SJCRH30 (cell line): ENCODE results near the gene MTERF1. TPM values are rescaled to one million over a fixed set of nuclear protein-coding genes. Genes with fewer than 3 reads are reported as not detected.

Experiments
- DNase-seq, 2 experiments: peaks; one replicate each; pipeline ENCODE4 v3.0.0-alpha.2; 2015 to 2020
- H3K27ac ChIP-seq: fragments of 250-450 bp; sonication (Bioruptor Pico); 2 replicates; pipeline ENCODE4 v1.5.1; 2020; ENCODE audit warnings: mild to moderate bottlenecking, moderate library complexity
- H3K27me3 ChIP-seq: fragments of 250-450 bp; sonication (Bioruptor Pico); 2 replicates; pipeline ENCODE4 v1.5.1; 2020; ENCODE audit warnings: mild to moderate bottlenecking, moderate library complexity
- H3K36me3 ChIP-seq: fragments of 250-450 bp; sonication (Bioruptor Pico); 2 replicates; pipeline ENCODE4 v1.5.1; 2020; ENCODE audit warnings: mild to moderate bottlenecking, moderate library complexity
- H3K4me1 ChIP-seq: fragments of 250-450 bp; sonication (Bioruptor Pico); 2 replicates; pipeline ENCODE4 v1.5.1; 2020; ENCODE audit warnings: mild to moderate bottlenecking, moderate library complexity
- H3K4me3 ChIP-seq: fragments of 250-450 bp; sonication (Bioruptor Pico); 2 replicates; pipeline ENCODE4 v1.5.1; 2020; ENCODE audit warnings: mild to moderate bottlenecking, moderate library complexity
- H3K9me3 ChIP-seq: fragments of 250-450 bp; sonication (Bioruptor Pico); replicated peaks from 2 replicates; pipeline ENCODE4 v1.5.1; 2020; ENCODE audit warnings: mild to moderate bottlenecking, moderate library complexity
- total RNA-seq: library from RNA; depleted of rRNA; stranded (reverse); fragments of >200 nt; shearing (Covaris generic); gene quantifications from 2 replicates; pipeline ENCODE4 v1.2.3, GENCODE V29; 2014; rRNA removed

MTERF1 gene
- total RNA-seq, 1 experiment from 2014 or later, result 24.2 TPM

DNA sequence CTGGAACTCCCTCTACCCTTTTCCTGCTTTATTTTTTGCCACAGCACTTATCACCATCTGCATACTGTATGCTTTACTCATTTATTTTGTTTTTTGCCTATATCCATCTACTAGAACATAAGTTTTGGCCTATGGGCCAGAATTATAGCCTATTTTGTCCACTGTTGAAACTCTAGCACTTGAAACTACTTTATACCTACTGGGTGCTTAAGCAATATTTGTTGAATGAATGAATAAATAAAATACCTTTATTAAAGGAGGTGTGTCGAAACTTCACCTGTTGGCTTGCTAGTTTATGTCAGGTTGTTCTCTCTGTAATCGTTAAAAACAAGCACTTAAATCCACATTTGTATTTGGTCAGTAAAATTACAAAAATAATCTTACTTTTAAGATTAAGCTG is 53.3 kb downstream of the MTERF1 start:
- no peak overlapping the region for H3K4me3 ChIP-seq
- no peaks in the 10 kb centered on the region for H3K27me3 ChIP-seq
- no peaks in the 10 kb centered on the region for H3K4me1 ChIP-seq
- no peak overlapping the region for H3K27ac ChIP-seq
- no peaks in the 10 kb centered on the region for H3K36me3 ChIP-seq
- no peak for DNase-seq
- H3K9me3 ChIP-seq, result no peaks in the 10 kb centered on the region

DNA sequence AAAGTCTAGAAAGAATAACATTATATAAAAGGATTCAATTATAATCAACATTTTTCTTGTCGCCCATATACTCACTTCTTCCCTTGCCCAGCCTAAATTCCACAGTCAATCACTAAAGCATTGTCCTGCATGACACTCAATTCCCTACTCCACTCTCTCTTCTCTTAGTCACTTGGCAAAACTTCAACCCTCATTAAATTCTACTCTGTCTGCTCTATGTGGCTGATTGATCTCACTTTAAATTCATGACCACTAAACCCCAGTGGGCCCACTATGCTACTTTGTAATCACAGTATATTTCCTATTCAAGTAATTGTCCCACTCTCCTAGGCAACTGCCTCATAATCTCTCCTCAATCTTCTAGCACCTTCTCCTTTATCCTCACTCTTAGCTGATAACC is 54.1 kb downstream of the MTERF1 start:
- H3K27me3 ChIP-seq, result no peaks in the 10 kb centered on the region
- no peak for DNase-seq
- no peak overlapping the region for H3K27ac ChIP-seq
- H3K36me3 ChIP-seq, result no peaks in the 10 kb centered on the region
- H3K4me3 ChIP-seq, result no peak overlapping the region
- H3K9me3 ChIP-seq, result no peaks in the 10 kb centered on the region
- no peaks in the 10 kb centered on the region for H3K4me1 ChIP-seq

DNA sequence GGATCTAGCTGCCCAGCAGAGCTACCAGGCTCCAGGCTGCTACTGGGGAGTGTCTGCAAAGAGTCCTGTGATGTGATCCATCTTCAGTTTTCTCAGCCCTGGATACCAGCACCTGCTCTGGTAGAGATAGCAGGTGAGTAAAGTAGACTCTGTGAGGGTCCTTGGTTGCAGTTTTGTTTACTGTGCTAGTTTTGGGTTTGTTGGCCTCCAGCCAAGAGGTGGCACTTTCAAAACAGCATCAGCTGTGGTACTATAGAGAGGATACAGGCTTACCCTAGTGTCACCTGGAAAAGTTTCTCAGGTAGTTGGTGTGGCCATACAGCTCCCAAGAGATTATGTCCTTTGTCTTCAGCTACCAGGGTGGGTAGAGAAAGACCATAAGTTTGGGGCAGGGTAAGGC is 56.3 kb downstream of the MTERF1 start:
- Histone ChIP-seq H3K9me3 (no peaks in the 10 kb centered on the region), H3K27ac (no peak overlapping the region), H3K4me1 (no peaks in the 10 kb centered on the region), H3K36me3 (no peaks in the 10 kb centered on the region), H3K4me3 (no peak overlapping the region), H3K27me3 (no peaks in the 10 kb centered on the region)
- no peak for DNase-seq

Other genes starting within 250 kb of the MTERF1 start
- 49.8 and 69.9 TPM in 2 replicates for gene AKAP9, start 60.2 kb upstream of the MTERF1 start, total RNA-seq